ENCODE results near the gene SERPINB1.

Gene SERPINB1

GRCh38 chr6:2859185-2859700 lies 17.6 kb upstream of the SERPINB1 start:
- no peak for TF ChIP-seq CTCF (IDR thresholded peaks at IDR 0.05)
- H3K9me3 ChIP-seq: no peaks in the 10 kb centered on the region
- no peak overlapping the region for H3K4me3 ChIP-seq
- H3K27me3 ChIP-seq: no peaks in the 10 kb centered on the region
- peak overlapping the region in 1 of 2 donors; percentile 31 for H3K27ac ChIP-seq
- intact Hi-C loops (cut with DNase I; ENCODE audit: low total_unique reads): no loop called here
- H3K36me3 ChIP-seq: no peaks in the 10 kb centered on the region
- no peak for DNase-seq
- H3K4me1 ChIP-seq: peaks cover 0 to 15% (median 0%) of the 10 kb centered on the region in 4 donors

GRCh38 chr6:2857580-2858337 lies 16.1 kb upstream of the SERPINB1 start:
- intact Hi-C loops (cut with DNase I; ENCODE audit: low total_unique reads): no loop called here
- H3K4me3 ChIP-seq: no peak overlapping the region
- no peak for DNase-seq
- H3K27ac ChIP-seq: peak overlapping the region in 1 of 2 donors; percentile 31
- peaks cover 0 to 27% (median 5%) of the 10 kb centered on the region in 4 donors for H3K4me1 ChIP-seq
- no peaks in the 10 kb centered on the region for H3K27me3 ChIP-seq
- no peaks in the 10 kb centered on the region for H3K36me3 ChIP-seq
- no peaks in the 10 kb centered on the region for H3K9me3 ChIP-seq
- TF ChIP-seq CTCF (IDR thresholded peaks at IDR 0.05): no peak

GRCh38 chr6:2857185-2857579 lies 15.5 kb upstream of the SERPINB1 start:
- DNase-seq: no peak
- intact Hi-C loops (cut with DNase I; ENCODE audit: low total_unique reads): no loop called here
- H3K27me3 ChIP-seq: no peaks in the 10 kb centered on the region
- no peak overlapping the region for H3K27ac ChIP-seq
- H3K4me3 ChIP-seq: no peak overlapping the region
- no peaks in the 10 kb centered on the region for H3K36me3 ChIP-seq
- no peaks in the 10 kb centered on the region for H3K9me3 ChIP-seq
- H3K4me1 ChIP-seq: peaks cover 0 to 27% (median 5%) of the 10 kb centered on the region in 4 donors
- no peak for TF ChIP-seq CTCF (IDR thresholded peaks at IDR 0.05)

- H3K36me3 ChIP-seq: no peaks in the 10 kb centered on the region
- H3K4me1 ChIP-seq: peaks cover 0 to 40% (median 8%) of the 10 kb centered on the region in 4 donors
- H3K27ac ChIP-seq: peak overlapping the region in 1 of 2 donors; percentile 69
- intact Hi-C loops (cut with DNase I; ENCODE audit: low total_unique reads): no loop called here
- no peak for TF ChIP-seq CTCF (IDR thresholded peaks at IDR 0.05)
- no peak for DNase-seq
- no peak overlapping the region for H3K4me3 ChIP-seq
- no peaks in the 10 kb centered on the region for H3K9me3 ChIP-seq
- no peaks in the 10 kb centered on the region for H3K27me3 ChIP-seq
These were observed 13.4 kb upstream of the SERPINB1 start for GRCh38 chr6:2855061-2855519.

GRCh38 chr6:2854396-2854982 lies 12.8 kb upstream of the SERPINB1 start:
- H3K4me1 ChIP-seq: peaks cover 0 to 40% (median 8%) of the 10 kb centered on the region in 4 donors
- intact Hi-C loops (cut with DNase I; ENCODE audit: low total_unique reads): no loop called here
- H3K9me3 ChIP-seq: no peaks in the 10 kb centered on the region
- H3K36me3 ChIP-seq: no peaks in the 10 kb centered on the region
- no peak for TF ChIP-seq CTCF (IDR thresholded peaks at IDR 0.05)
- H3K4me3 ChIP-seq: peak overlapping the region; percentile 46 to 47
- H3K27ac ChIP-seq: peak overlapping the region; percentile 52 to 69
- DNase-seq: no peak
- no peaks in the 10 kb centered on the region for H3K27me3 ChIP-seq
